ENCODE measurements around the gene HUNK. TPM values are rescaled to one million over a fixed set of nuclear protein-coding genes. Genes with fewer than 3 reads are reported as not detected.

Gene HUNK
- total and polyA plus RNA-seq, 2 of the 8 experiments (the other 6 are each of a cell fraction or from before 2014, with no cell fraction given) = 1.9 to 10.2 TPM

DNA sequence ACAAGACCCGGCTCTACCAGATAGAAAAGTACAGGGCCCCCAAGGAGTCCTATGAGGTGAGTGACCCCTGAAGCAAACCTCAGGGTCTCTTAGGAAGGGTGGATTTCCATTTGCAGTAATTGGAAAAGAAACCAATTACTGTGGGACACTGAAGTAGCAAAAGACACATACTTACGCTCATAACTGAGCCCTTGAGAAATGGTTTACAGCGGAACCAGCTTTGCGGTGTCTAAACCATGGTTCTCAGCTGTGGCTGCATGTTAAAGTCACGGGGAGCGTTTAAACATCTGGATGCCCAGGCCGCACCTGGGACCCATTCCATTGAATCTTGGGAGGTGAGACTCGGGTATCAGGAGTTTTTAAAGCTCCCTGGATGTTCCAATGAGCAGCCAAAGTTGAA is 110.7 kb downstream of the HUNK start:
- POLR2A ChIA-PET (ENCODE audit: partially characterized antibody) = no interaction called here

More for the DNA sequence above, 110.7 kb downstream of the HUNK start:
- Histone ChIP-seq H3K36me3 (ENCODE audit: control insufficient read depth in 2 of 4, insufficient read depth in 4 of 4, low read length in 3 of 4) (no peaks in the 10 kb centered on the region), H2BK15ac (ENCODE audit: low read length) (no peak overlapping the region), H2BK12ac (ENCODE audit: low read depth, low read length) (no peak overlapping the region), H3K27ac (ENCODE audit: low read depth, low read length) (no peak overlapping the region), H3K4me3 (ENCODE audit: extremely low read depth in 1 of 4, insufficient read depth in 2 of 4, low read depth in 3 of 4, low read length in 4 of 4) (no peak overlapping the region), H3K4ac (replicated peaks; ENCODE audit: insufficient read length, low read depth, low read length) (no peak overlapping the region), H4K91ac (replicated peaks; ENCODE audit: insufficient read length, low read length) (no peak overlapping the region), H3K56ac (replicated peaks; ENCODE audit: insufficient read length, low read depth, low read length) (no peak overlapping the region), H3K9me3 (ENCODE audit: insufficient read depth in 2 of 2, low read depth in 1 of 2, low read length in 1 of 2) (no peaks in the 10 kb centered on the region), H4K5ac (ENCODE audit: insufficient read length, low read depth, low read length) (no peak overlapping the region), H2AFZ (ENCODE audit: low read length) (no peak overlapping the region), H3K4me1 (replicated peaks in 1 of 4; ENCODE audit: control insufficient read depth in 3 of 4, insufficient read depth in 4 of 4, low read length in 3 of 4) (no peaks in the 10 kb centered on the region; a peak in 1 of 7 replicates), H4K20me1 (replicated peaks in 1 of 2; ENCODE audit: control insufficient read depth in 1 of 2, insufficient read depth in 2 of 2, low read length in 2 of 2) (peaks cover 0 to 3% of the 10 kb centered on the region in 2 experiments), H3K18ac (ENCODE audit: extremely low read depth, low read length) (no peak overlapping the region), H2BK5ac (ENCODE audit: low read depth, low read length) (no peak overlapping the region), H3K79me1 (ENCODE audit: low read depth, low read length) (no peaks in the 10 kb centered on the region), H3K23me2 (ENCODE audit: low read depth, low read length) (no peaks in the 10 kb centered on the region), H3K9ac (replicated peaks in 1 of 4; ENCODE audit: extremely low read depth in 1 of 4, low read depth in 3 of 4, low read length in 3 of 4) (no peak overlapping the region), H2AK5ac (ENCODE audit: low read depth, low read length) (no peak overlapping the region), H3K4me2 (ENCODE audit: insufficient read depth in 1 of 2, low read depth in 2 of 2, low read length in 2 of 2) (no peak overlapping the region), H3K79me2 (ENCODE audit: control insufficient read depth in 1 of 2, insufficient read depth in 2 of 2, low read length in 2 of 2) (no peaks in the 10 kb centered on the region), H4K8ac (ENCODE audit: extremely low read depth, insufficient read depth, low read length) (no peak overlapping the region), H3K27me3 (replicated peaks in 1 of 4; ENCODE audit: control insufficient read depth in 3 of 4, extremely low read depth in 1 of 4, insufficient read depth in 3 of 4, low read length in 3 of 4) (no peaks in the 10 kb centered on the region), H2BK120ac (replicated peaks; ENCODE audit: low read depth, low read length) (no peak overlapping the region), H2BK20ac (ENCODE audit: low read length) (no peak overlapping the region), H3K23ac (ENCODE audit: insufficient read length) (no peak overlapping the region), H3K14ac (ENCODE audit: insufficient read length) (no peak overlapping the region)
- FAIRE-seq = no peak
- WGBS, 2 experiments (ENCODE audit: extremely low coverage in 1 of 2, insufficient coverage in 1 of 2, insufficient read length in 1 of 2, insufficient replicate concordance in 2 of 2, low coverage in 1 of 2, low lambda C conversion rate in 2 of 2, missing lambda C conversion rate in 1 of 2) = 89% methylated on average over 8 of the region's 8 CpGs; no CpG with 5 or more reads in 1 of the 2 experiments
- DNase-seq (ENCODE audit: low read depth in 1 of 2, low spot score in 2 of 2) = no peak
- CTCF ChIA-PET (ENCODE audit: partially characterized antibody) = interaction anchor here (0.7 to 2.8 kb wide), 5 partner anchors 9 to 176 kb away, joined by 3 to 11 read pairs (median 3); no protein-coding TSS in a partner anchor
- TF ChIP-seq SP4 (IDR thresholded peaks at IDR 0.05; ENCODE audit: low read length) (no peak), ASH2L (IDR thresholded peaks at IDR 0.05; ENCODE audit: low read length) (no peak), SRF (IDR thresholded peaks at IDR 0.05; ENCODE audit: low read depth, low read length) (no peak), SP2 (IDR thresholded peaks at IDR 0.05; ENCODE audit: low read length) (no peak), SIN3A (conservative IDR thresholded peaks at IDR 0.05 in 1 of 2, IDR thresholded peaks at IDR 0.05 in 1 of 2; ENCODE audit: low read depth in 1 of 2, low read length in 2 of 2) (no peak), BCL11A (IDR thresholded peaks at IDR 0.05; ENCODE audit: low read depth in 2 of 2, low read length in 2 of 2) (no peak), HDAC6 (IDR thresholded peaks at IDR 0.05; ENCODE audit: low read depth, low read length) (no peak)
